DND-41 (cell line): ENCODE results near the gene PLXNB3.

ENCODE experiments used
- ATAC-seq: fragments of 200-7000 bp; cut with Tn5 transposase; 3 replicates; pipeline ENCODE4 v1.9.1; 2021; ENCODE audit warnings: low read depth; ENCODE audit not compliant: insufficient read depth
- DNase-seq: peaks from one replicate; pipeline ENCODE4 v3.0.0-alpha.2; 2020
- H2AFZ ChIP-seq: 2 replicates; pipeline ENCODE4 v1.6.0; 2012; ENCODE audit warnings: low read depth, low read length
- H3K27ac ChIP-seq: 2 replicates; pipeline ENCODE4 v1.5.1; 2012; ENCODE audit warnings: low read length, inconsistent platforms
- H3K27me3 ChIP-seq: fragments of 200-600 bp; sonication (generic); 2 replicates; pipeline ENCODE4 v1.6.0; 2012; ENCODE audit warnings: low read length, mild to moderate bottlenecking, inconsistent platforms; ENCODE audit not compliant: insufficient read depth, poor library complexity
- H3K36me3 ChIP-seq: 2 replicates; pipeline ENCODE4 v1.5.1; 2012; ENCODE audit warnings: low read length, inconsistent platforms; ENCODE audit not compliant: insufficient read depth
- H3K4me1 ChIP-seq: 2 replicates; pipeline ENCODE4 v1.5.1; 2012; ENCODE audit warnings: mild to moderate bottlenecking, low read length; ENCODE audit not compliant: insufficient read depth
- H3K4me2 ChIP-seq: 2 replicates; pipeline ENCODE4 v1.6.0; 2012; ENCODE audit warnings: mild to moderate bottlenecking, moderate library complexity, low read length, inconsistent platforms; ENCODE audit not compliant: insufficient read depth
- H3K4me3 ChIP-seq, 2 experiments: fragments of 200-600 bp in 1 of 2; shearing (Covaris generic) in 1 of 2; 2 replicates each; pipeline ENCODE4 v1.5.1; 2012 to 2016; ENCODE audit warnings: inconsistent platforms in 2 of 2, low read length in 2 of 2, mild to moderate bottlenecking in 2 of 2, low read depth in 1 of 2, moderate library complexity in 1 of 2
- H3K79me2 ChIP-seq: 2 replicates; pipeline ENCODE4 v1.6.0; 2012; ENCODE audit warnings: low read length, inconsistent platforms; ENCODE audit not compliant: insufficient read depth
- H3K9ac ChIP-seq: 2 replicates; pipeline ENCODE4 v1.6.0; 2012; ENCODE audit warnings: low read depth, mild to moderate bottlenecking, inconsistent platforms, low read length, moderate library complexity
- H3K9me3 ChIP-seq: 2 replicates; pipeline ENCODE4 v1.5.1; 2012; ENCODE audit warnings: low read length, moderate library complexity, mild to moderate bottlenecking, inconsistent platforms; ENCODE audit not compliant: insufficient read depth, severe bottlenecking
- H4K20me1 ChIP-seq: 2 replicates; pipeline ENCODE4 v1.6.0; 2012; ENCODE audit warnings: low read length; ENCODE audit not compliant: insufficient read depth
- CTCF ChIP-seq: IDR thresholded peaks from 2 replicates; pipeline ENCODE4 v1.5.1; 2012; ENCODE audit warnings: borderline replicate concordance, low read length, moderate library complexity, mild to moderate bottlenecking; ENCODE audit not compliant: poor library complexity, severe bottlenecking; ENCODE audit errors: extremely low read depth
- EZH2 ChIP-seq: IDR thresholded peaks from 3 replicates; pipeline ENCODE4 v1.6.1; 2012; ENCODE audit warnings: borderline replicate concordance, low read depth, mild to moderate bottlenecking, moderate library complexity, low read length, inconsistent platforms; ENCODE audit not compliant: severe bottlenecking

The PLXNB3 gene

DNA sequence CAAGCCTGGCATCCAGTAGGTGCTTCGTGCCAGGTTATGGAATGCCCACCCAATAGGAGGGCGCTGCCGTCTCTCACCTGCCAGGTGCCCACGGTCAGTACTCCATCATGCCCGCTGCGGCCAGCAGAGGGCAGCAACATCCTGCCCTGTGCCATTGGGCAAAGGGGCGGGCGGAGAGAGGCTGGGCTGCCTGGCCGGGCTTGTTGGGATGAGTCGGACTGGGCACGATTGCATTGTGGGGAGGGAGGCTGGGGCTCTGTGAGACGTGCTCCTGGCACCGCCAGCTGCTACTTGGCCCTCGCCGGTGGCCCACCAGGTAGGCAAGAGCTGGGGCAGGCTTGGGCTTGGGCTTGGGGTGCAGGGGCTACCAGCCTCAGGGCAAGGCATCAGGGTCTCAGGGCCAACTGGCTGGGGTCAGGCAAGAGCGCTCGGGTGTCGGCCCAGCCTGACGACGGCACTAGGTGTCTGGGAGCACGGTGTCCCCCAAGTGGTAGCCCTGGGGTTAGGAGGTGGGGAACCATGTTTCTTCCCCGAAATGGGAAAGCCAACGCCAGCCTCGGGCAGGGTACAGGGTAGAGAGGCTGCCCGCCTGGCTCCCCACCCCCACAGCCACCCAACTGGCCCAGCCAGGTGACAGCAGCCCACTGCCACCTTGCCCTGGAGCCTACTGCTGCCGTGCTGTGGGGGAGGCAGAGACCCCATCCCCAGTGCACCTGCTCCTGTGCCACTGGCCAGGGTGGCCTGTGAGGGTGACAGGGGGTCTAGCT lies at the start of gene PLXNB3:
Gene PLXNB3 (plus strand): TSS at position 261 of the 767 bp plus-strand sequence. CDS start 1,287 bp downstream, outside the sequence.
- peaks cover 24% of the 10 kb centered on the region for H3K4me1 ChIP-seq
- H3K4me2 ChIP-seq, result no peak within 1 kb of the TSS
- H2AFZ ChIP-seq, result no peak within 1 kb of the TSS
- no peaks in the 10 kb centered on the region for H3K9me3 ChIP-seq
- ATAC-seq (peak; percentile 66), DNase-seq (peak; percentile 66)
- H3K27me3 ChIP-seq, result no peaks in the 10 kb centered on the region
- H3K36me3 ChIP-seq, result no peaks in the 10 kb centered on the region
- peaks cover 4% of the 10 kb centered on the region; the same call in 1 of the 2 replicates for H4K20me1 ChIP-seq
- no peak within 1 kb of the TSS for H3K27ac ChIP-seq
- no peak within 1 kb of the TSS for H3K4me3 ChIP-seq
- no peaks in the 10 kb centered on the region for H3K79me2 ChIP-seq
- no peak for TF ChIP-seq EZH2
- peak; percentile 89 for TF ChIP-seq CTCF
- no peak within 1 kb of the TSS for H3K9ac ChIP-seq

- no peak overlapping the region for H3K9ac ChIP-seq
- ATAC-seq (no peak), DNase-seq (no peak)
- H3K27me3 ChIP-seq, result no peaks in the 10 kb centered on the region
- H4K20me1 ChIP-seq, result 0 out of 2 replicates have a peak, but pooled peaks cover 1% of the 10 kb centered on the region
- H3K4me2 ChIP-seq, result no peak overlapping the region
- peaks cover 10% of the 10 kb centered on the region; the same call in 1 of the 2 replicates for H3K79me2 ChIP-seq
- no peaks in the 10 kb centered on the region for H3K4me1 ChIP-seq
- no peak overlapping the region for H3K27ac ChIP-seq
- H3K9me3 ChIP-seq, result no peaks in the 10 kb centered on the region
- no peak overlapping the region for H3K4me3 ChIP-seq
- peaks cover 70% of the 10 kb centered on the region for H3K36me3 ChIP-seq
- H2AFZ ChIP-seq, result no peak overlapping the region
- TF ChIP-seq EZH2 (no peak), CTCF (no peak)
Measured at GRCh38 chrX:153714256-153714655, 49.8 kb upstream of the PLXNB3 start.

DNA sequence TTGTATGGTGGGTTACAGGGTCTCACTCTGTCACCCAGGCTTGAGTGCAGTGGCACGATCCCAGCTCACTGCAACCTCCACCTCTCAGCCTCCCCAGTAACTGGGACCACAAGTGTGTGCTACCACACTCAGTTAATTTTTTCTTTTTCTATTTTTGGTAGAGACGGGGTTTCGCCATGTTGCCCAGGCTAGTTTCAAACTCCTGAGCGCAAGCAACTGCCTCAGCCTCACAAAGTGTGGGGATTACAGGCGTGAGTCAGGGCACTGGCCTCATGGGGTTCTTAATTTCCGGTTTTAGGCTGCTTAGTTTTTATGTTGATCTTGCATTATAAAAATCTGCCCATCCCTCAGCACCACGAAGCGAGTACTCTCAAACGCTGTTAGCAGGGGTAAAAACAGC lies 46.6 kb upstream of the PLXNB3 start:
- no peak for TF ChIP-seq EZH2
- no peak for TF ChIP-seq CTCF
- Histone ChIP-seq H3K9me3 (no peaks in the 10 kb centered on the region), H3K9ac (no peak overlapping the region), H3K4me1 (peaks cover 6% of the 10 kb centered on the region; the same call in 1 of the 2 replicates), H3K79me2 (peaks cover 35% of the 10 kb centered on the region), H3K36me3 (peaks cover 73% of the 10 kb centered on the region), H4K20me1 (peaks cover 17% of the 10 kb centered on the region; the same call in 1 of the 2 replicates), H3K4me3 (no peak overlapping the region), H3K4me2 (no peak overlapping the region), H2AFZ (no peak overlapping the region), H3K27me3 (no peaks in the 10 kb centered on the region), H3K27ac (no peak overlapping the region)
- no peak for ATAC-seq
- no peak for DNase-seq
